Stimulated activated CD4-positive, alpha-beta T cell treated with anti-CD3 and anti-CD28 coated beads, Interleukin-1b, Interleukin-23, amount 100 ng/mL, for 24 hours (primary cell): ENCODE measurements around the gene BAZ1B.
"Not testable (repeated sequence)": the region's sequence is repeated elsewhere in the genome, so short reads cannot be mapped to it uniquely, and the experiment has no call there.

Experiments
- DNase-seq, 4 experiments: peaks; one replicate each; pipeline ENCODE4 v3.0.0-alpha.2; 2020; ENCODE audit warnings: low read depth in 4 of 4, low spot score in 1 of 4

BAZ1B gene

DNA sequence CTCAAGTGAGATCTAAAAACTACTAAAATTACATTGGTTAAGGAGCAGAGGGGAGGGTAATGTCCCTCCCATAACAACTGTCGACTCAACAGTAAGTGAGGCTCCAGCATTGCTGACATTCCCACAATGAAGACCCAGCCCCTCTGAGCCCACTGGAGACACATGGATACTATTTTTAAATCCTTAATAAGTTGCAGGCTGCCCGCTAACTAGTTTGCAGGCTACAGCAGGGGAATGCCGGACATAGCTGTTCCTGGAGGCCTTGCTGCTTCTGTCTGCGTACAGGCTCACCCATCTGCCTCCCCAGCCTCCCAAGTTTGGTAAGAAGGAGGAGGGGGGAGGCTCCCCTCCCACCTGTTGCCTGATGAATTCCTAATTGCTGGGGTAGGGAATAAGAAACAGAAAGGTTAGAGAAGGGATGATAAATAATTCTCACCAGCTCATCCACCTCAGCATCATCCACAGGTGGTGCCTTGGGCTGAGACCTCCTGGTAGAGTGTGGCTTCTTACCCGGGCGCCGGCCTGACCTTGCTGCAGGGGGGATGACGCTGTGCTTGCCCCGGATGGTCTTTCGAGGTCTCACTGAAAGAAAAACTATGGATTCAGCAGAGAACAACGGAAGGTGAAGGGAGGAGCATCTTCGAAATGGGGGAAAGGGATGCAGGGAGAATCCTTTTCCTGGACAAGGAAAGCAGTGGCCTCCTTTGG, 78.4 kb downstream of the BAZ1B start:
- no peak for DNase-seq

DNA sequence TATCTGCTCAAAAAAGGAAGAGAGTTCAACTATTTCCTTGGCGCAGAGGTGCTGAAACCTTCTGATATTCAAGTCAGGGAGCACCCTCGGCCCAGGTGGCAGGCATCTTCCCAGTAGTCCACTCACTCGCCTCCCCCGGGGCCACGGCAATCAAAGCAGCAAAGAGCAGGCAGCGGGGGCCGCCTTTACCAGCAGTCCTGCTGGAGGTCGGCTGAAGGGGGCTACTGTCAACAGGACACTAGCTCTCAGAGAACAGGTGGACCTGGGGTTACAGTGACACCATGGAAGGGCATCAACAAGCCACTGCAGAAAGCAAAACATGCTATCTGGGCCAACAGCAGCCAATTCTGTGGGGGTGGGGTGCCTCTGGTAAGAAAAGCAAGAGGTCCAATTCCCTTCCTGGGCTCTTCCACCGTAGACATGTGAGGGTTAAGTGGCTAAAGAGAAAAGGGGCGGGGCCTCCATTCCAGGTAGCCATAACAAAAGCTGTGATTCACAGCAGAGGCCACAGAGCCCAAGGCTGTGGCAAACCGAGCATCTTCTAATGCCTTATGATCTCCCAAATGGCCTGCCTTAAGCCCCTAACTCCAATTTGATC, 79.1 kb downstream of the BAZ1B start:
- no peak for DNase-seq

DNA sequence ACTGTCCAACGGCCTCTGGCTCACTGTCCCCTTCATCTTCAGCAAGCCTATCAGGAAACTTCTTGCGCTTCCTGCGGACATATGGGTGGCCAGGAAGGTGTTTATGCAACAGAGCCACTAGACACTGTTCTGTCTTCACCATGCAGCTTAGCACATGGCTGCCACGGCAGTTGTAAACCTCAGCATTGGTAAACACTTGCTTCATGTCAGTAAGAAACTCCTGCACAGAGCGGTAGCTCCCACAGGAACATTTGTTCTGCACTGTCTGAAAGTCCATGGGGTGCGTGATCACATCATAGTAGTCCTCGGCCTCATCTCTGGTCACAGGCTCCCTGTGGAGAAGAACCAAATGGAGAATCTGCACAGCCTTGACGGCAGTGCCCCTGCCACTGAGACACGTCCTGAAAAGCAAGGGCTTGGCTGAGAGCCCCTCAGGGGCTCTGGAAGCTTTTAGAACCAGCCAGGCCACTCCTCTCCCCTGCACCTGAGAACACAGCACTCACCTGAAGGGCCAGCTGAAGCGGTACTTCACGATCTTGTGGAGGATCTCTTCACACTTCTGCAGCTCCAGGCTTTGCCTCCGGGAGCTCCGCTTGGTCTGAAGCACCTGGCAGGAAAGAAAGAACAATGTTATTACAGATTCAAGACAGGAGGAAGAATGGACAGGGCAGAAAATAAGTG, 79.7 kb downstream of the BAZ1B start:
- no peak for DNase-seq

GRCh38 chr7:73439410-73439704, 82.7 kb downstream of the BAZ1B start:
- DNase-seq: no peak

DNA sequence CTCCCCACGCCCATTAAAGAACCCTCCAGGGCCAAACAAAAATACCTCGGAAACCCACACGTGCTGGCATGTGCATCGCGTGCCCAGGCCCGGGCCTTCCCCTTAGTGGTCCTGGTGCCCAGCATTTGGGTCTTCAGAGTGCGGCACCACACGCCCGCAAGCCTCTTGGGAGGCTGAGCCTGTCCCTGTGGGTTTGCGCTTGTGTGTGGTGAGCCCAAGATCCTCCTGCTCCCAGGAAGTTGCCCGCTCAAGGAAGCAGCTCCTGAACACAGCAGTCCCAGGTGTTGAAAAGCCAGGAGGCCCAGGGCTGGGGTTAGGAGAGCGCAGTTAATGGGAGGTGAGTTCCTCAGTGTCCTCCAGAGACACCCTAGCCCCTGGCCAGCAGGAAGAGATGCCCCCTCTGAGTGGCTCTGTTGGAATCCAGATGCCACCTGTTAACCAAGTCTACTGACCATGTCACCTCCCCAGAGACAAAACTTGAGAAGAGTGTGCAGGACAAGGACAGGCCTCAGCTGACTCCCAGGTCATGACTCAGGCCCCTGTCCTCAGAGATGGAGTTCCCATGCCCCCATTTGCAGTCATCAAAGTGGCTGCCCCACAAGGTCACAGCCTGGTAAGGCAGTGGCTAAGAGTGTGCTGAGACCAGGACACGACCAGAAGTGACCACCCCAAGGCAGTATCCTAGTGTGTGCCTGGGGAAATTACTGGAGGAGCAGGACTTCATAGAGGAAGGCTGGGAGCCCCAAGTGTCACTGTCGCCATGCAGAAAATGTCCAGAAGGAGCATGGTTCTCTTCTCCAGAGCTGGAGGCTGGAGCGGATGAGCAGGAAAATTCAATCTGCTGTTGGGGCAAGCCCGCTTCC, 83.3 kb downstream of the BAZ1B start:
- no peak for DNase-seq

DNA sequence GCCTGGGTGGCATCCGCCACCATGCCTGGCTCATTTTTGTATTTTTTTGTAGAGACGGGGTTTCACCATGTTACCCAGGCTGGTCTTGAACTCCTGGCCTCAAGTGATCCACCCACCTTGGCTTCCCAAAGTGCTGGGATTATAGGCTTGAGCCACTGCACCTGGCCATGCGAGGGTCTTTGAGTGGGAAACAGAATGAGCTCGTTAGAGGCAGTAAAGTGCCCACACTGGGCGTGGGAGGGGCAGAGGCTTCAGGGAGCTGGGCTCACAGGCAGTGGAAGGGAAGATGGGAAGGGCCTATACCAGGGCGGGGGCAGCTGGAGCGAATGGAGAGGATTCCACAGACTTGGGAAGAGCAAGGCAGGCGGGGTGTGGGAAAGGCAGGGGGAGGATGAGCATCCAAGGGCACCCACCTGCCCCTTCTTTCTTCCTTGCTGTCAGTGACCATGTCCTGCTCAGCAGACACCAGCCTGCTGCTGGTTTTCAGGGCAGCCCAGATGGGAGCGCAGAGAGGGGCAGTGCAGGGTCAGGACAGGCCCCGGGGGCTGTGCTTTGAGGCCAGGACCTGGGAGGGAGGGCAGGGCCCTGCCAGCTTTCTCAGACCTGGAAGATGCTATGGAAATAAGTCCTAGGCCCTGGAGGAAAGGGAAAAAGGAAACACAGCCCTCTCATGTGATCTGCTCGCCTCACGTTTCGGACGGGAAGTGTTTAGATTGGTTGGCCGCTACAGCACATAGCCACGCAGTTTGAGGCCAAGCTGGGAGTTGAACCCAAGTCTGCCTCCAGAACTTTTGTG, 84.3 kb downstream of the BAZ1B start:
- no peak for DNase-seq

GRCh38 chr7:73437091-73437490, 85.0 kb downstream of the BAZ1B start:
- DNase-seq: no peak

DNA sequence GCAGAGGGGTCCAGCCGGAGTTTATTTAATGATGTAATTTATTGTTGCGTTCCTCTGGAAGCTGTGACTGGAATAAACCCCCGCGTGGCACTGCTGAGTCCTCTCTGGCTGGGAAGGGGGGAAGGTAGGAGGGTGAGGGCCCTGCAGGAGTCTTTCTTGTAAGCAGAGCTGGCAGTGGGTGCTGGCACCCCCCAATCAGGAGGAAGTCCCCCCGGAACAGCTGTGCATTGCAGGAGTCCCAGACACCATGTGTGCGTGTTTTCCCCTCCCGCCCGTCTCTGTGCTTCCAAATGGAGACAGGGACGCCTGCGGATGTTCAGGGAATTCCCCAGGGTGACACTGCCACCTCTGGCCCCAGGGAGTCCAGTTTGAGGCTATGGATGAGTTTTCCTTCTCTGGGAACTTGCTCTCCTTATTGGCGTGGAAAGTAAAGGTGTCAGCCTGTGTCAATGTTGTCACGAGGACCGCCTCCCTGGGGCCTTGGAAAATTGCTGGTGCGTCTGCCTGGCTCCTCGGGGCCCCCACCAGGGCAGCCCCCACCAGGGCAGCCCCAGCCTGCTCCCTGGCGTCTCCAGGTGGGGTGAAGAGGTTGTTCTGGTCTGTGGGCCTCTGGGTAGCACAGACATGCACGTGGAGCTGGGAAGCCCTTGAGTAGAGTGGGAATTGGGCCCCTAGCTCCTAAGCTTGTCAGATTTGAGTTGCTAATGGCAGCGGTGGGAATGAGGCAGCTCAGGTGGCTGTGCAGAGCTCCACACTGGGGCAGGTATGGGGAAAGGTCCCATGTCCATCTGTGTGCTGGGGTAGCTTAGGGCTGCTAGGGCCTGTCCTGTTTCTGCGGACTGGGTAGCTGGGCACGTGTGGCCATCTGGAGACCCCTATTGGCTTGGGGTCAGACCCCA, 85.8 kb downstream of the BAZ1B start:
- no peak for DNase-seq

DNA sequence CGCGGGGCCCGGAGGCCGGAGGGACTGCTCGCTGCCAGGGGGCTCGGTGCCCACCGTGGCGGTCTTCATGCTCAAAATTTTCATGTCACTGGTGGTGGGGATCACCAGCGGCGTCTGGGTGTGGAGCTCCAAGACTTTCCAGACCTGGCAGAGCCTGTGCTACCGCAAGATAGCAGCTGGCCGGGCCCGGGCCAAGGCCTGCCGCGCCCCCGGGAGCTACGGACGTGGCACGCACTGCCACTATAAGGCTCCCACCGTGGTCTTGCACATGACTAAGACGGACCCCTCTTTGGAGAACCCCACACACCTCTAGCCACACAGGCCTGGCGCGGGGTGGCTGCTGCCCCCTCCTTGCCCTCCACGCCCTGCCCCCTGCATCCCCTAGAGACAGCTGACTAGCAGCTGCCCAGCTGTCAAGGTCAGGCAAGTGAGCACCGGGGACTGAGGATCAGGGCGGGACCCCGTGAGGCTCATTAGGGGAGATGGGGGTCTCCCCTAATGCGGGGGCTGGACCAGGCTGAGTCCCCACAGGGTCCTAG, 86.6 kb downstream of the BAZ1B start:
- DNase-seq: no peak

- DNase-seq: no peak
Observed at GRCh38 chr7:73434701-73435069, 87.4 kb downstream of the BAZ1B start.

- DNase-seq: no peak
Observed at GRCh38 chr7:73433924-73434700, 88.0 kb downstream of the BAZ1B start.

GRCh38 chr7:73432676-73433075, 89.4 kb downstream of the BAZ1B start:
- no peak for DNase-seq

DNA sequence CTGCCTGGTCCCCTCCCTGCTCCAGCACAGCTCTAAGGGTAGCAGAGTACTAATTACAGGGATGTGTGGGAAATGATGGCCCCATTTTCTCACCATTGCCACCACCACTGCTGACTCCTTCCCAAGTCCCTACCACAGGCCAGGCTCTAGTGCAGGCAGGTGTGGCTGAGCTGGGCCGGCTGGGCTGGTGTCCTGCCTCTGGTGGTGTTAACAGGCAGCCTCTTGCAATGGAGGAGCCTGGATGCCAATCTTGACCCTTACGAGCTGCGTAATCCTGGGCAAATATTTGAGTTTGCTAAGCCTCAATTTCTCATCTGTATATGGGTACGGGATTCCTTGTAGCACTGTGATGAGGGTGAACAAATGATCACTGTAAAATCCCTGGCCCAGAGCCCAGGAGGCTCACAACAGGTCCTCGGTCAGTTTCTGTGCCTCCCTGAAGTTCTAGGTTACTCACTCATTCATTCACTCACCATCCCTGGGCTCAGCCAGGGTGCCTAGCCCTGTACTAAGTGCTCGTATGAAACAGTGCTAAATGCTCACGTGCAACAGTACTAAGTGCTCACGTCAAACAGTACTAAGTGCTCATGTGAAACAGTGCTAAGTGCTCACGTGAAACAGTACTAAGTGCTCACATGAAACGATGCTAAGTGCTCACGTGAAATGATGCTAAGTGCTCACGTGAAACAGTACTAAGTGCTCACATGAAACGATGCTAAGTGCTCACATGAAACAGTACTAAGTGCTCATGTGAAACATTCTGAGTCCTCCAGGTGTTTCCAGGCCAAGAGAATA, 90.9 kb downstream of the BAZ1B start:
- no peak for DNase-seq

GRCh38 chr7:73430540-73430939, 91.6 kb downstream of the BAZ1B start:
- DNase-seq: not testable (repeated sequence)

DNA sequence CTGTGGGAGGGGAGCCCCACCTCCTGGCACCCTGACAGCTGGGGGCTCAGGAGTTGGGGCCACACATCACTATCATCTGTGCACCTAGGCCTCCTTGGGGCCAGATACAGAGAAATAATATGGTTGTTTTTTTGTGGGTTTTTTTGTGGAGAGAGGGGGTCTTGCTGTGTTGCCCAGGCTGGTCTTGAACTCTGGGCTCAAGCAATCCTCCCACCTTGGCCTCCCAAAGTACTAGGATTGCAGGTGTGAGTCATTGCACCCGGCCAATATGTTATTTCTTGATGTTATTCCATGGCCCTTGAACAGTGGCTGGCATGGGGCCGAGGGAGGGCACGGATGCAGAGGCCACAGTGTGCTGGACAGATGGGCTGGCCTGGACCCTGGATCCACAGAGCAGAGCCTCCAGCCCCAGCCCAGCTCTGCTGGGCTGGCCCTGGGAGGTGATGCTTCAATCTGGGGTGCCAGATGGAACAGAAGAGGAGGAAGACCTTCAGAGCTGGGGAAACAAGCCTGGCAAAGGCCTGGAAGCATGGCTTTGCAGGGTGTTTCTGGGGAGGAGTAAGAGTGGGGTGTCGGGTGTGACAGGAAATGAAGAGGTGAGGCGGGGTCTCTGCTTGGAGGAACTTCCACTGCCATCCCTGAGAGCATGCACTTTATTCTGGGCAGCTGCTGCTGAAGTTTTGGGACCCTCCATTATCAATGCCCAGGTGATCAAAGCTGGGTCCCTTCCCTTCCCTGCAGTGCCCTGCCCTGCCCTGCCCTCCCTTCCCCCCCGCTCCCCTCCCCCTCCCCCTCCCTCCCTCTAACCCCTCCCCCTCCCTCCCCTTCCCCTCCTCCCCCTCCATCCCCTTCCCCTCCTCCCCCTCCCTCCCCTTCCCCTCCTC, 92.2 kb downstream of the BAZ1B start:
- DNase-seq: no peak

GRCh38 chr7:73429215-73429614, 92.9 kb downstream of the BAZ1B start:
- no peak for DNase-seq
